HG02610 (cell line): ENCODE results near the gene SEPHS2.
"Not testable (repeated sequence)": the region's sequence is repeated elsewhere in the genome, so short reads cannot be mapped to it uniquely, and the experiment has no call there.

Experiments
- ATAC-seq: cut with Tn5 transposase; IDR thresholded peaks from one replicate; pipeline ENCODE4 v1.9.1; 2021; ENCODE audit warnings: mild to moderate bottlenecking, moderate library complexity; ENCODE audit not compliant: unreplicated experiment

Gene SEPHS2

GRCh38 chr16:30445408-30446202 lies at the start of gene SEPHS2:
Gene SEPHS2, minus strand, starts transcription at chr16:30445874. Its CDS starts 147 bp downstream, at chr16:30445727.
- peak; percentile 86 for ATAC-seq

GRCh38 chr16:30494709-30495108 lies 49.0 kb upstream of the SEPHS2 start:
- no peak for ATAC-seq

- no peak for ATAC-seq
These were observed 48.3 kb upstream of the SEPHS2 start for GRCh38 chr16:30493941-30494488.

- no peak for ATAC-seq
These were observed 46.2 kb upstream of the SEPHS2 start for GRCh38 chr16:30491744-30492308.

- no peak for ATAC-seq
These were observed 45.6 kb upstream of the SEPHS2 start for GRCh38 chr16:30491229-30491628.

GRCh38 chr16:30490210-30490609 lies 44.5 kb upstream of the SEPHS2 start:
- ATAC-seq, result no peak

DNA sequence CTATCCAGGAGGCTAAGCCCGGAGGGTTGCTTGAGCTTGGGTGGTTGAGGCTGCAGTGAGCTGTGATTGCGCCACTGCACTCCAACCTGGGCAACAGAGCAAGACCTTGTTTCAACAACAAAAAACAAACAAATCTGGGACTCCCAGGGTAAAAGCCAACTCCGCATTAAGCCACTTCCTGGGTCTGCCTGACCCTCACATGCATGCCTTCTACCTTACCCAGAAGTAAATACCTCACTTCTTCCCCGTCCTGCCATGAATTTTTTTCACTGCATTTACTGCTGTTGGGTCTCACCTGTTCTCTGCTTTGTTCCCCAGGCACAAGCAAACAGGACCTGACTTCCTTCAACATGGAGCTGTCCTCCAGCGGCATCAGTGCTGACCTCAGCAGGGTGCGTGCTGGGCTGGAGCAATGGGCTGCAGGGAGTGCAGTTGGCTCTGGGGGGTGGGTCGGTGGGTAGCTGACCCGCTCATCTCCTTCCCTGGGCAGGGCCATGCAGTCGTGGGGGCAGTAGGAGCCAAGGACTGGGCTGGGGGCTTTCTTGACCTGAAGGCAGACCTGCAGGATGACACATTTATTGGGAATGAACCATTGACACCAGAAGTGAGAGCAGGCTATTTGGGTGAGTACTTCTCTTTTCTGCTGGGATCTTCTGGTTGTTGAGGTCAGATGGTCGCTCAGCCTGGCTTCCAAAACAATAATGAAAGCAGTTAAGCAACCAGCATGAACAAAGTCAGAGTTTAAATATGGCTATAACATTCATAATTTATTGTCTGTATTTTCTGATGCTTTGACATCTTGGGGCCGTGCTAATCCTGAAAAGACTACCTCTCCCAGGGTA lies 43.3 kb upstream of the SEPHS2 start:
- ATAC-seq, result no peak

DNA sequence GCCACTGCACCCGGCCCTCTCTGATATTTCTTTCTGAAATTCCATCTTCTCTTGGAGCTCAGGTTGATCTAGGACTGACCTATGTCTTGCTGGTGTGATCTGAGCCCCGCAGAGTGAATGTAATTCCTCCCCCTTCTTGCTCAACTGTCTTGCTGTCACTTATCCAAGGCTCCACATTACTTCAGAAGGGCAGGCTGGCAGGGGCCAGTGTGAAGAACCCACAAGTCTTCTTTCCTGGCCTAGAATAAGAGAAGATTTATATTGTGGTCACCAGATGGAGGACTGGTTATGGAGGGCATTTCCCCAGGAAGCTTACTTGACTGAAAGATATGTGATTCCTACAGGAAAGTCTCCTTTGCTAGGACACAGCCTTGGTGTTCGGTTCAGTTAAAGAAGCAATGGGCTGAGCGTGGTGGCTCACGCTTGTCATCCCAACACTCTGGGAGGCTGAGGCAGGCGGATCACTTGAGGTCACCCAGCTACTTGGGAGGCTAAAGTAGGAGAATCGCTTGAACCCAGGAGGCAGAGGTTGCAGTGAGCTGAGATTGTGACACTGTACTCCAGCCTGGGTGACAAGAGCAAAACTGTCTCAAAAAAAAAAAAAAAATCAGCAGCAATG lies 40.3 kb upstream of the SEPHS2 start:
- ATAC-seq, result no peak

- ATAC-seq, result no peak
These were observed 39.2 kb upstream of the SEPHS2 start for GRCh38 chr16:30484887-30485286.

GRCh38 chr16:30482366-30482765 lies 36.7 kb upstream of the SEPHS2 start:
- ATAC-seq, result no peak

- ATAC-seq, result no peak
These were observed 35.7 kb upstream of the SEPHS2 start for GRCh38 chr16:30481381-30481780.

DNA sequence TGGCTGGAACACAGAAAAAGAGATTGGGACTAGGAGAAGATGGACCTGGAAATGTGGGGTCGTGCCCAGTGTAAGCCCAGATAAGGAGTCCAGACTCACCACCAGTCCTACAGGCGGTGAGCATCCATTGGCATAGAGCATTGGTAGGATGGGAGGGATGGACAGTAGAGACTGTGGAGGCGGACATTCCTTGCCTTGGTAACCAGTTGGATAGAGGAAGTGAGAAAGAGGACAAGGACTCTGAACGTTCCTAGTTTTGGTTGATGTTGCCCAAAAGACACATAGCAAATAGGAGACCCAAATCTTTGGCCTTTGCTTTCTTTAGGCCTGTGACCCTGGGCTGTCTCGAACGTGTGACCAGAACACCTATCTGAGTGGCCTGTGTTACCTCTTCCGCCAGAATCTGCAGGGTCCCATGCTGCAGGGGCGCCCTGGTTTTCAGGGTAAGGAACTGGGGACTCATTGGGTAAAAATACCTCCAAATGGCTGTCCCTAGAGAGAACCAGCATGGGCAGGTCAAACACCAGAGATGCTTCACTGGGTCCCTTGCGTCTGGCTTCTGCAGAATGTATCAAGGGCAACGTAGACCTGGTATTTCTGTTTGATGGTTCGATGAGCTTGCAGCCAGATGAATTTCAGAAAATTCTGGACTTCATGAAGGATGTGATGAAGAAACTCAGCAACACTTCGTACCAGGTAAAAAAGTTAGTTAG lies 33.2 kb upstream of the SEPHS2 start:
- no peak for ATAC-seq

GRCh38 chr16:30477773-30478172 lies 32.1 kb upstream of the SEPHS2 start:
- ATAC-seq, result not testable (repeated sequence)

DNA sequence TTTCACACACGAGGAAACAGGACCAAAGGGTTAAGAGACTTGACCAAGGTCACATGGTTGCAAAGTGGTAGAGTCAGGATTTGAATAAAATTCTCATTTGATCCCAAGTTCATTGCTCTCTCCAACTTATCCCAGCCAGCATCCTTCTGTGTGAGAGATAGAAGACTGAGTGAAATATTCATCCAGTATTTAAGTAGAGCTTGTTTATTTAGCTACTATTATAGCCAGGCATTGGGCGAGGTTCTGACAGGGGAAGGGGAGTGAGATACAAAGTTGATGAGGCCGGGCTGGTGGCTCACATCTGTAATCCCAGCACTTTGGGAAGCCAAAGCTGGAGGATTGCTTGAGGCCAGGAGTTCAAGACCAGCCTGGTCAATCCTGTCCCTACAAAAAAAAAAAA lies 31.3 kb upstream of the SEPHS2 start:
- ATAC-seq, result no peak

- ATAC-seq, result no peak
These were observed 29.0 kb upstream of the SEPHS2 start for GRCh38 chr16:30474684-30475083.

- no peak for ATAC-seq
These were observed 28.4 kb upstream of the SEPHS2 start for GRCh38 chr16:30474074-30474452.

- no peak for ATAC-seq
These were observed 27.8 kb upstream of the SEPHS2 start for GRCh38 chr16:30473231-30474073.

DNA sequence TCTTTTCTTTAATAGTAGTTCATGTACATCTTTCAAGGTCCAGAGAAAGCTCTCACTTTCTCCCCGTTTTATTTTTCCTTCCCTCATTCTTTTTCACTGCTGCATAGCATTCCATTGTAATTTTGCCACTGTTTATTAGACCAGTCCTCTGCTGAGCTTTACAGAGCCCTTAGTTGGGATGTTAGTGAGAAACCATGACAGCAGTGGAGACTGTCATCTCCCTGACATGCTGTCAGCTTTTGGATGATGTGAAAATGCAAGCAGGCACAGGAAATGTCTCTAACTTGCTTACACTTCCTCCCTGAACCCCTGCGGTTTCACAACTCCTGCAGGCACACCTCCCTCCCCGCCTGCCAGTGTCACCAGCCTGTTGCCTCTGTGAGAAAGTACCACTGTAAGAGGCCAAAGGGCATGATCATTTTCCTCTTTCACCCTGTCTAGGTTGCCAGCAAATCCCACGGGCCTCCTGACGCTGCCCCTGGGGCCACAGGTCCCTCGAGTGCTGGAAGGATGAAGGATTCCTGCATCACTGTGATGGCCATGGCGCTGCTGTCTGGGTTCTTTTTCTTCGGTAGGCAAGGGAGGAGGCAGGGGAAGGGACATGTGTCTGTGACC lies 26.8 kb upstream of the SEPHS2 start, which contains the start of gene ITGAL:
TSS of gene ITGAL (plus strand) at position 415 of the 615 bp plus-strand sequence. CDS start at position 511, 96 bp downstream.
- ATAC-seq, result peak; percentile 41

GRCh38 chr16:30470632-30470995 lies 24.9 kb upstream of the SEPHS2 start:
- ATAC-seq, result no peak
